ENCODE results near the gene ARHGEF16.

Gene ARHGEF16

GRCh38 chr1:3479511-3480368 is 25.3 kb downstream of the ARHGEF16 start:
- H3K9me3 ChIP-seq (ENCODE audit: control insufficient read depth, insufficient read depth, low read depth, low read length) = no peaks in the 10 kb centered on the region
- POLR2A ChIA-PET = no interaction called here
- no peaks in the 10 kb centered on the region for H3K4me1 ChIP-seq (ENCODE audit: control insufficient read depth, insufficient read depth, low read length)
- no peak overlapping the region for H3K27ac ChIP-seq (ENCODE audit: extremely low read depth, low read depth, low read length)
- no peak overlapping the region for H3K4me3 ChIP-seq (ENCODE audit: low read depth, low read length)
- CTCF ChIA-PET = interaction anchor here (0.7 to 1.4 kb wide), 3 partner anchors 11 to 139 kb away, joined by 3 read pairs; no protein-coding TSS in a partner anchor
- H3K36me3 ChIP-seq (ENCODE audit: control insufficient read depth in 2 of 2, insufficient read depth in 1 of 2, low read length in 2 of 2) = no peaks in the 10 kb centered on the region
- no peak for TF ChIP-seq ZNF114 (tag by site-specific recombination; IDR thresholded peaks at IDR 0.05)
- TF ChIP-seq ZNF416 (tag by site-specific recombination; IDR thresholded peaks at IDR 0.05) = no peak
- TF ChIP-seq ZNF16 (tag by site-specific recombination; IDR thresholded peaks at IDR 0.05; ENCODE audit: low read depth) = no peak
- TF ChIP-seq ZNF362 (tag by site-specific recombination; IDR thresholded peaks at IDR 0.05) = no peak
- no peak for TF ChIP-seq ZNF2 (tag by site-specific recombination; IDR thresholded peaks at IDR 0.05)
- TF ChIP-seq FEZF1 (tag by site-specific recombination; IDR thresholded peaks at IDR 0.05) = no peak

- Histone ChIP-seq H3K27ac (ENCODE audit: extremely low read depth, low read depth, low read length) (no peak overlapping the region), H3K4me1 (ENCODE audit: control insufficient read depth, insufficient read depth, low read length) (no peaks in the 10 kb centered on the region), H3K4me3 (ENCODE audit: low read depth, low read length) (no peak overlapping the region), H3K36me3 (ENCODE audit: control insufficient read depth in 2 of 2, insufficient read depth in 1 of 2, low read length in 2 of 2) (no peaks in the 10 kb centered on the region), H3K9me3 (ENCODE audit: control insufficient read depth, insufficient read depth, low read depth, low read length) (no peaks in the 10 kb centered on the region)
- ChIA-PET CTCF (interaction anchor here (0.7 to 1.4 kb wide), 3 partner anchors 11 to 139 kb away, joined by 3 read pairs; no protein-coding TSS in a partner anchor), POLR2A (no interaction called here)
- no peak for TF ChIP-seq ZNF785 (tag by site-specific recombination; IDR thresholded peaks at IDR 0.05)
- TF ChIP-seq ZBTB6 (tag by site-specific recombination; IDR thresholded peaks at IDR 0.05) = peak; percentile 62; the same call in 1 of the 2 replicates
- peak; percentile 39 for TF ChIP-seq ZNF600 (tag by site-specific recombination; IDR thresholded peaks at IDR 0.05)
Measured at GRCh38 chr1:3480369-3480719, 25.9 kb downstream of the ARHGEF16 start.

- H3K9me3 ChIP-seq (ENCODE audit: control insufficient read depth, insufficient read depth, low read depth, low read length) = no peaks in the 10 kb centered on the region
- H3K4me3 ChIP-seq (ENCODE audit: low read depth, low read length) = no peak overlapping the region
- ChIA-PET CTCF (interaction anchor here (0.6 to 1.4 kb wide), 6 partner anchors 9 to 183 kb away, joined by 3 to 8 read pairs (median 3); no protein-coding TSS in a partner anchor), POLR2A (no interaction called here)
- no peaks in the 10 kb centered on the region for H3K36me3 ChIP-seq (ENCODE audit: control insufficient read depth in 2 of 2, insufficient read depth in 1 of 2, low read length in 2 of 2)
- no peaks in the 10 kb centered on the region for H3K4me1 ChIP-seq (ENCODE audit: control insufficient read depth, insufficient read depth, low read length)
- H3K27ac ChIP-seq (ENCODE audit: extremely low read depth, low read depth, low read length) = no peak overlapping the region
- no peak for TF ChIP-seq ZNF623 (tag by site-specific recombination; IDR thresholded peaks at IDR 0.05)
- TF ChIP-seq REST (tag by site-specific recombination; IDR thresholded peaks at IDR 0.05) = no peak
- TF ChIP-seq ZNF433 (tag by site-specific recombination; IDR thresholded peaks at IDR 0.05; ENCODE audit: low read depth) = no peak
- no peak for TF ChIP-seq ZNF558 (tag by site-specific recombination; IDR thresholded peaks at IDR 0.05)
- no peak for TF ChIP-seq ZNF654 (tag by site-specific recombination; IDR thresholded peaks at IDR 0.05; ENCODE audit: low read depth)
- TF ChIP-seq ZNF555 (tag by site-specific recombination; conservative IDR thresholded peaks at IDR 0.05) = no peak
- no peak for TF ChIP-seq ELK4 (IDR thresholded peaks at IDR 0.05; ENCODE audit: borderline replicate concordance, low read depth, low read length)
- TF ChIP-seq ZNF488 (tag by site-specific recombination; IDR thresholded peaks at IDR 0.05) = no peak
- no peak for TF ChIP-seq ZNF645 (tag by site-specific recombination; IDR thresholded peaks at IDR 0.05)
- no peak for TF ChIP-seq ZNF398 (tag by site-specific recombination; IDR thresholded peaks at IDR 0.05)
Measured at GRCh38 chr1:3481046-3481445, 26.6 kb downstream of the ARHGEF16 start.
